Coronary artery (tissue), 2 donors: ENCODE results near the gene ZNF503.
A peak's percentile ranks its signal among the peaks of the same experiment; 100 is the strongest.

Experiments
- DNase-seq: peaks from one replicate; pipeline ENCODE4 v3.0.0-alpha.2; 2017; ENCODE audit warnings: low spot score
- H3K27ac ChIP-seq, 2 donors: fragments of 200-600 bp; sonication (generic); one replicate each; pipeline ENCODE4 v1.5.1; 2016 to 2019
- H3K4me3 ChIP-seq: fragments of 200-600 bp; sonication (generic); 2 replicates; pipeline ENCODE4 v1.5.1; 2016; ENCODE audit warnings: mild to moderate bottlenecking, moderate library complexity
- CTCF ChIP-seq: fragments of 200-600 bp; sonication (generic); IDR thresholded peaks from one replicate; pipeline ENCODE4 v1.5.1; 2019; ENCODE audit warnings: antibody characterized with exemption

ZNF503 gene

GRCh38 chr10:75400771-75401568 is 594 bp downstream of the ZNF503 start:
- Histone ChIP-seq H3K27ac (peak overlapping the region; percentile 78 to 100), H3K4me3 (peak overlapping the region; percentile 96)
- DNase-seq = no peak
- no peak for TF ChIP-seq CTCF

GRCh38 chr10:75400163-75400770 is 1.3 kb downstream of the ZNF503 start:
- DNase-seq = no peak
- Histone ChIP-seq H3K4me3 (peak overlapping the region; percentile 96), H3K27ac (peak overlapping the region; percentile 78 to 100)
- TF ChIP-seq CTCF = no peak

GRCh38 chr10:75399461-75400162 is 2.0 kb downstream of the ZNF503 start:
- no peak for DNase-seq
- TF ChIP-seq CTCF = peak; percentile 63
- peak overlapping the region; percentile 96 for H3K4me3 ChIP-seq
- H3K27ac ChIP-seq = peak overlapping the region; percentile 78 to 100

- peak overlapping the region; percentile 96 for H3K4me3 ChIP-seq
- no peak for TF ChIP-seq CTCF
- no peak for DNase-seq
- peak overlapping the region; percentile 78 to 100 for H3K27ac ChIP-seq
Measured at GRCh38 chr10:75398692-75399460, 2.7 kb downstream of the ZNF503 start.

- TF ChIP-seq CTCF = no peak
- peak overlapping the region; percentile 96 for H3K4me3 ChIP-seq
- DNase-seq = no peak
- H3K27ac ChIP-seq = peak overlapping the region; percentile 78 to 100
Measured at GRCh38 chr10:75398200-75398691, 3.3 kb downstream of the ZNF503 start.

- H3K27ac ChIP-seq = peak overlapping the region; percentile 78 to 81
- no peak for TF ChIP-seq CTCF
- peak overlapping the region; percentile 96 for H3K4me3 ChIP-seq
- no peak for DNase-seq
Measured at GRCh38 chr10:75397496-75398199, 3.9 kb downstream of the ZNF503 start.
